ENCODE measurements around the gene SRPK2.
"Not testable (repeated sequence)": the region's sequence is repeated elsewhere in the genome, so short reads cannot be mapped to it uniquely, and the experiment has no call there.

SRPK2 gene

GRCh38 chr7:105324606-105325005 lies 64.1 kb downstream of the SRPK2 start:
- H3K27ac ChIP-seq (ENCODE audit: low read depth, low read length); H3K9ac ChIP-seq (ENCODE audit: low read length); H3K4me3 ChIP-seq (ENCODE audit: low read length); H3K36me3 ChIP-seq (ENCODE audit: control insufficient read depth, insufficient read depth, low read length); H3K27me3 ChIP-seq (ENCODE audit: control insufficient read depth, insufficient read depth, low read length); H3K4me1 ChIP-seq (ENCODE audit: control insufficient read depth, insufficient read depth, low read length): not testable (repeated sequence)

GRCh38 chr7:105323366-105323765 lies 65.4 kb downstream of the SRPK2 start:
- no peaks in the 10 kb centered on the region for H3K4me1 ChIP-seq (ENCODE audit: control insufficient read depth, insufficient read depth, low read length)
- no peak overlapping the region for H3K9ac ChIP-seq (ENCODE audit: low read length)
- no peak overlapping the region for H3K27ac ChIP-seq (ENCODE audit: low read depth, low read length)

GRCh38 chr7:105322655-105323277 lies 66.0 kb downstream of the SRPK2 start:
- H3K4me1 ChIP-seq (ENCODE audit: control insufficient read depth, insufficient read depth, low read length), result no peaks in the 10 kb centered on the region
- H3K4me3 ChIP-seq (ENCODE audit: low read length), result no peak overlapping the region
- no peaks in the 10 kb centered on the region for H3K36me3 ChIP-seq (ENCODE audit: control insufficient read depth, insufficient read depth, low read length)
- no peak overlapping the region for H3K9ac ChIP-seq (ENCODE audit: low read length)
- no peaks in the 10 kb centered on the region for H3K27me3 ChIP-seq (ENCODE audit: control insufficient read depth, insufficient read depth, low read length)
- H3K27ac ChIP-seq (ENCODE audit: low read depth, low read length), result no peak overlapping the region

More at GRCh38 chr7:105323366-105323765, 65.4 kb downstream of the SRPK2 start:
- no peaks in the 10 kb centered on the region for H3K27me3 ChIP-seq (ENCODE audit: control insufficient read depth, insufficient read depth, low read length)
- H3K4me3 ChIP-seq (ENCODE audit: low read length), result no peak overlapping the region
- H3K36me3 ChIP-seq (ENCODE audit: control insufficient read depth, insufficient read depth, low read length), result no peaks in the 10 kb centered on the region

- no peaks in the 10 kb centered on the region for H3K4me1 ChIP-seq (ENCODE audit: control insufficient read depth, insufficient read depth, low read length)
- H3K9ac ChIP-seq (ENCODE audit: low read length), result no peak overlapping the region
- no peaks in the 10 kb centered on the region for H3K36me3 ChIP-seq (ENCODE audit: control insufficient read depth, insufficient read depth, low read length)
- no peak overlapping the region for H3K4me3 ChIP-seq (ENCODE audit: low read length)
- no peak overlapping the region for H3K27ac ChIP-seq (ENCODE audit: low read depth, low read length)
- H3K27me3 ChIP-seq (ENCODE audit: control insufficient read depth, insufficient read depth, low read length), result no peaks in the 10 kb centered on the region
Observed at GRCh38 chr7:105321754-105322455, 66.8 kb downstream of the SRPK2 start.

- Histone ChIP-seq H3K27me3 (ENCODE audit: control insufficient read depth, insufficient read depth, low read length) (no peaks in the 10 kb centered on the region), H3K9ac (ENCODE audit: low read length) (no peak overlapping the region), H3K4me1 (ENCODE audit: control insufficient read depth, insufficient read depth, low read length) (no peaks in the 10 kb centered on the region), H3K4me3 (ENCODE audit: low read length) (no peak overlapping the region), H3K27ac (ENCODE audit: low read depth, low read length) (no peak overlapping the region), H3K36me3 (ENCODE audit: control insufficient read depth, insufficient read depth, low read length) (no peaks in the 10 kb centered on the region)
Observed at GRCh38 chr7:105320896-105321295, 67.8 kb downstream of the SRPK2 start.

- Histone ChIP-seq H3K9ac (ENCODE audit: low read length) (no peak overlapping the region), H3K27ac (ENCODE audit: low read depth, low read length) (no peak overlapping the region), H3K27me3 (ENCODE audit: control insufficient read depth, insufficient read depth, low read length) (no peaks in the 10 kb centered on the region), H3K4me1 (ENCODE audit: control insufficient read depth, insufficient read depth, low read length) (no peaks in the 10 kb centered on the region), H3K36me3 (ENCODE audit: control insufficient read depth, insufficient read depth, low read length) (no peaks in the 10 kb centered on the region), H3K4me3 (ENCODE audit: low read length) (no peak overlapping the region)
Observed at GRCh38 chr7:105319578-105319977, 69.1 kb downstream of the SRPK2 start.

GRCh38 chr7:105316578-105317344 lies 72.0 kb downstream of the SRPK2 start:
- Histone ChIP-seq H3K4me3 (ENCODE audit: low read length) (no peak overlapping the region), H3K9ac (ENCODE audit: low read length) (no peak overlapping the region), H3K4me1 (ENCODE audit: control insufficient read depth, insufficient read depth, low read length) (no peaks in the 10 kb centered on the region), H3K27me3 (ENCODE audit: control insufficient read depth, insufficient read depth, low read length) (no peaks in the 10 kb centered on the region), H3K36me3 (ENCODE audit: control insufficient read depth, insufficient read depth, low read length) (no peaks in the 10 kb centered on the region), H3K27ac (ENCODE audit: low read depth, low read length) (no peak overlapping the region)

GRCh38 chr7:105315357-105315756 lies 73.4 kb downstream of the SRPK2 start:
- H3K9ac ChIP-seq (ENCODE audit: low read length), result no peak overlapping the region
- no peaks in the 10 kb centered on the region for H3K36me3 ChIP-seq (ENCODE audit: control insufficient read depth, insufficient read depth, low read length)
- no peaks in the 10 kb centered on the region for H3K27me3 ChIP-seq (ENCODE audit: control insufficient read depth, insufficient read depth, low read length)
- no peak overlapping the region for H3K4me3 ChIP-seq (ENCODE audit: low read length)
- no peak overlapping the region for H3K27ac ChIP-seq (ENCODE audit: low read depth, low read length)
- no peaks in the 10 kb centered on the region for H3K4me1 ChIP-seq (ENCODE audit: control insufficient read depth, insufficient read depth, low read length)

GRCh38 chr7:105309235-105310169 lies 79.2 kb downstream of the SRPK2 start:
- no peak overlapping the region for H3K27ac ChIP-seq (ENCODE audit: low read depth, low read length)
- no peak overlapping the region for H3K4me3 ChIP-seq (ENCODE audit: low read length)
- H3K4me1 ChIP-seq (ENCODE audit: control insufficient read depth, insufficient read depth, low read length), result peaks cover 5% of the 10 kb centered on the region
- H3K36me3 ChIP-seq (ENCODE audit: control insufficient read depth, insufficient read depth, low read length), result no peaks in the 10 kb centered on the region
- H3K27me3 ChIP-seq (ENCODE audit: control insufficient read depth, insufficient read depth, low read length), result no peaks in the 10 kb centered on the region
- no peak overlapping the region for H3K9ac ChIP-seq (ENCODE audit: low read length)

GRCh38 chr7:105307163-105307672 lies 81.5 kb downstream of the SRPK2 start:
- no peak overlapping the region for H3K4me3 ChIP-seq (ENCODE audit: low read length)

GRCh38 chr7:105306298-105306748 lies 82.4 kb downstream of the SRPK2 start:
- no peaks in the 10 kb centered on the region for H3K36me3 ChIP-seq (ENCODE audit: control insufficient read depth, insufficient read depth, low read length)
- H3K4me3 ChIP-seq (ENCODE audit: low read length), result no peak overlapping the region
- H3K9ac ChIP-seq (ENCODE audit: low read length), result no peak overlapping the region
- no peaks in the 10 kb centered on the region for H3K27me3 ChIP-seq (ENCODE audit: control insufficient read depth, insufficient read depth, low read length)
- H3K27ac ChIP-seq (ENCODE audit: low read depth, low read length), result no peak overlapping the region
- peaks cover 6% of the 10 kb centered on the region for H3K4me1 ChIP-seq (ENCODE audit: control insufficient read depth, insufficient read depth, low read length)

More at GRCh38 chr7:105307163-105307672, 81.5 kb downstream of the SRPK2 start:
- H3K27ac ChIP-seq (ENCODE audit: low read depth, low read length), result no peak overlapping the region
- H3K36me3 ChIP-seq (ENCODE audit: control insufficient read depth, insufficient read depth, low read length), result no peaks in the 10 kb centered on the region
- H3K4me1 ChIP-seq (ENCODE audit: control insufficient read depth, insufficient read depth, low read length), result peaks cover 6% of the 10 kb centered on the region
- H3K27me3 ChIP-seq (ENCODE audit: control insufficient read depth, insufficient read depth, low read length), result no peaks in the 10 kb centered on the region
- H3K9ac ChIP-seq (ENCODE audit: low read length), result no peak overlapping the region
